ENCODE results near the gene RIC1.

DNA sequence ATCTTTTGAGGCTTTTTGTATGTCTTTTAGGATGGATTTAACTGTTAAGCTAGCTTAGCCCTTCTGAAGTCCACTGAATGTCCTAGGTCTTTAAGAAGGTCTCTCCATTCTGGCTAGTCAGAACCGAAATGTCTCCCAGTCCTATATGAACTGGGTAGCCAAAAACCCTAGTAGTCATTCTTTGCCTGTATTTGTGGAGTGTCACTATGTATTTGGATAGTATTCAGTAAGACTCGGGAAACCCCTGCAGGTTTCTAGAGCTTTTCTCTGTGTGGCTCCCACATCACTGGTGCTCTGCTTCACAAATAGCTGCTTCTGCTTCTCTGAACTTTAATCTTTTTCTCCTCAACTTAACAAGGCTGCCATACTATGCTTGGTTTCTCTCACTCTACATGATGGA, 68.0 kb downstream of the RIC1 start:
- TF ChIP-seq, protein P1, sequence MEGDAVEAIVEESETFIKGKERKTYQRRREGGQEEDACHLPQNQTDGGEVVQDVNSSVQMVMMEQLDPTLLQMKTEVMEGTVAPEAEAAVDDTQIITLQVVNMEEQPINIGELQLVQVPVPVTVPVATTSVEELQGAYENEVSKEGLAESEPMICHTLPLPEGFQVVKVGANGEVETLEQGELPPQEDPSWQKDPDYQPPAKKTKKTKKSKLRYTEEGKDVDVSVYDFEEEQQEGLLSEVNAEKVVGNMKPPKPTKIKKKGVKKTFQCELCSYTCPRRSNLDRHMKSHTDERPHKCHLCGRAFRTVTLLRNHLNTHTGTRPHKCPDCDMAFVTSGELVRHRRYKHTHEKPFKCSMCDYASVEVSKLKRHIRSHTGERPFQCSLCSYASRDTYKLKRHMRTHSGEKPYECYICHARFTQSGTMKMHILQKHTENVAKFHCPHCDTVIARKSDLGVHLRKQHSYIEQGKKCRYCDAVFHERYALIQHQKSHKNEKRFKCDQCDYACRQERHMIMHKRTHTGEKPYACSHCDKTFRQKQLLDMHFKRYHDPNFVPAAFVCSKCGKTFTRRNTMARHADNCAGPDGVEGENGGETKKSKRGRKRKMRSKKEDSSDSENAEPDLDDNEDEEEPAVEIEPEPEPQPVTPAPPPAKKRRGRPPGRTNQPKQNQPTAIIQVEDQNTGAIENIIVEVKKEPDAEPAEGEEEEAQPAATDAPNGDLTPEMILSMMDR (IDR thresholded peaks at IDR 0.05), result no peak
- TF ChIP-seq POLR2AphosphoS5 (IDR thresholded peaks at IDR 0.05) (no peak), POLR2A (IDR thresholded peaks at IDR 0.05) (no peak)

All from prostate gland (tissue), 2 donors.